ENCODE measurements around the gene EIF3K. TPM values are rescaled to one million over a fixed set of nuclear protein-coding genes. Genes with fewer than 3 reads are reported as not detected.

EIF3K gene
- total and polyA plus RNA-seq, 8 donors = 184 to 284 (median 276) TPM

GRCh38 chr19:38657633-38658222, 38.7 kb downstream of the EIF3K start:
- ATAC-seq (peak; percentile 7), DNase-seq (no peak)
- TF ChIP-seq CTCF (IDR thresholded peaks at IDR 0.05) = no peak
- H3K9me3 ChIP-seq = no peaks in the 10 kb centered on the region
- H3K27me3 ChIP-seq = no peaks in the 10 kb centered on the region
- no peak overlapping the region for H3K4me3 ChIP-seq
- H3K27ac ChIP-seq = peak overlapping the region; percentile 86 to 93
- intact Hi-C loops (cut with DNase I) = loop anchor here (10.0 kb wide), 2 partner anchors 57 to 67 kb away; no protein-coding TSS in a partner anchor
- peaks cover 0 to 6% of the 10 kb centered on the region in 2 donors for H3K36me3 ChIP-seq
- peaks cover 89 to 100% of the 10 kb centered on the region in 2 donors for H3K4me1 ChIP-seq

GRCh38 chr19:38658462-38659306, 39.7 kb downstream of the EIF3K start:
- H3K27me3 ChIP-seq = no peaks in the 10 kb centered on the region
- no peak overlapping the region for H3K4me3 ChIP-seq
- peak overlapping the region; percentile 86 to 93 for H3K27ac ChIP-seq
- TF ChIP-seq CTCF (IDR thresholded peaks at IDR 0.05) = no peak
- ATAC-seq = peak; percentile 65
- intact Hi-C loops (cut with DNase I) = loop anchor here (10.0 kb wide), 2 partner anchors 56 to 66 kb away; no protein-coding TSS in a partner anchor
- DNase-seq = peak in 2 of 4 donors; percentile 79 to 95
- H3K4me1 ChIP-seq = peaks cover 89 to 100% of the 10 kb centered on the region in 2 donors
- peaks cover 0 to 6% of the 10 kb centered on the region in 2 donors for H3K36me3 ChIP-seq
- H3K9me3 ChIP-seq = no peaks in the 10 kb centered on the region

- ATAC-seq (no peak), DNase-seq (no peak)
- intact Hi-C loops (cut with DNase I) = no loop called here
- Histone ChIP-seq H3K4me1 (peaks cover 89 to 100% of the 10 kb centered on the region in 2 donors), H3K4me3 (no peak overlapping the region), H3K9me3 (no peaks in the 10 kb centered on the region), H3K36me3 (peaks cover 0 to 6% of the 10 kb centered on the region in 2 donors), H3K27me3 (no peaks in the 10 kb centered on the region), H3K27ac (peak overlapping the region; percentile 86 to 93)
- TF ChIP-seq CTCF (IDR thresholded peaks at IDR 0.05) = no peak
Measured at GRCh38 chr19:38660724-38661123, 41.7 kb downstream of the EIF3K start.

- intact Hi-C loops (cut with DNase I) = no loop called here
- no peak for ATAC-seq
- peak overlapping the region; percentile 86 to 93 for H3K27ac ChIP-seq
- H3K9me3 ChIP-seq = no peaks in the 10 kb centered on the region
- peaks cover 0 to 6% of the 10 kb centered on the region in 2 donors for H3K36me3 ChIP-seq
- peaks cover 89 to 100% of the 10 kb centered on the region in 2 donors for H3K4me1 ChIP-seq
- no peak overlapping the region for H3K4me3 ChIP-seq
- DNase-seq = no peak
- TF ChIP-seq CTCF (IDR thresholded peaks at IDR 0.05) = no peak
- no peaks in the 10 kb centered on the region for H3K27me3 ChIP-seq
Measured at GRCh38 chr19:38661136-38661535, 42.1 kb downstream of the EIF3K start.

- intact Hi-C loops (cut with DNase I) = no loop called here
- peaks cover 90 to 100% of the 10 kb centered on the region in 2 donors for H3K4me1 ChIP-seq
- no peak overlapping the region for H3K4me3 ChIP-seq
- DNase-seq (peak in 1 of 4 donors; percentile 83), ATAC-seq (peak; percentile 32)
- TF ChIP-seq CTCF (IDR thresholded peaks at IDR 0.05) = no peak
- peak overlapping the region; percentile 86 to 93 for H3K27ac ChIP-seq
- peaks cover 0 to 6% of the 10 kb centered on the region in 2 donors for H3K36me3 ChIP-seq
- H3K27me3 ChIP-seq = no peaks in the 10 kb centered on the region
- H3K9me3 ChIP-seq = no peaks in the 10 kb centered on the region
Measured at GRCh38 chr19:38661996-38662395, 43.0 kb downstream of the EIF3K start.

All from left lung (tissue), 10 donors.